PC-3 (cell line): ENCODE measurements around the gene UNC5C. TPM values are rescaled to one million over a fixed set of nuclear protein-coding genes. Genes with fewer than 3 reads are reported as not detected.

Experiments used
- ATAC-seq: fragments of 200-7000 bp; cut with Tn5 transposase; 2 replicates; pipeline ENCODE4 v1.9.1; 2020; ENCODE audit warnings: mild to moderate bottlenecking, moderate library complexity
- BruUV-seq: library from RNA; stranded (reverse); fragments of 400-500 nt; replicated peaks from 2 replicates; lab custom pipeline; 2021; lab: Mats Ljungman, UMichigan
- CTCF ChIA-PET: fragments of 300-600 bp; sonication (Branson Sonifier 250); formaldehyde crosslinking; loops from one replicate; lab custom pipeline; 2022; ENCODE audit warnings: antibody characterized with exemption; lab: Charles Lee
- POLR2A ChIA-PET: fragments of 300-600 bp; sonication (Branson Sonifier 250); formaldehyde crosslinking; loops from one replicate; lab custom pipeline; 2022; ENCODE audit warnings: antibody characterized with exemption; ENCODE audit not compliant: unreplicated experiment; lab: Charles Lee
- DNase-seq: peaks from one replicate; pipeline ENCODE4 v3.0.0-alpha.2; 2015
- H2AFZ ChIP-seq: fragments of 300-600 bp; sonication (generic); 2 replicates; pipeline ENCODE4 v1.6.0; 2016; ENCODE audit warnings: antibody characterized with exemption, low read length
- H3F3A ChIP-seq: fragments of 300-600 bp; sonication (generic); one replicate; pipeline ENCODE4 v1.6.0; 2017; ENCODE audit warnings: antibody characterized with exemption, low read length, control low read depth, mild to moderate bottlenecking; ENCODE audit not compliant: unreplicated experiment
- H3K27ac ChIP-seq: fragments of 300-600 bp; sonication (generic); 2 replicates; pipeline ENCODE4 v1.5.1; 2016; ENCODE audit warnings: mild to moderate bottlenecking, low read length
- H3K27me3 ChIP-seq: fragments of 300-600 bp; sonication (generic); 2 replicates; pipeline ENCODE4 v1.6.1; 2016; ENCODE audit warnings: low read length, mixed read lengths
- H3K36me3 ChIP-seq: fragments of 300-600 bp; sonication (generic); 2 replicates; pipeline ENCODE4 v1.6.1; 2016; ENCODE audit warnings: low read depth, mixed run types, low read length, mixed read lengths
- H3K4me1 ChIP-seq: fragments of 300-600 bp; sonication (generic); 2 replicates; pipeline ENCODE4 v1.5.1; 2016; ENCODE audit warnings: low read length; ENCODE audit not compliant: insufficient read depth
- H3K4me2 ChIP-seq: fragments of 300-600 bp; sonication (generic); 2 replicates; pipeline ENCODE4 v1.6.0; 2016; ENCODE audit warnings: low read length
- H3K4me3 ChIP-seq: fragments of 300-600 bp; sonication (generic); 2 replicates; pipeline ENCODE4 v1.5.1; 2016; ENCODE audit warnings: mild to moderate bottlenecking, low read length, mixed read lengths
- H3K79me2 ChIP-seq: fragments of 300-600 bp; sonication (generic); 2 replicates; pipeline ENCODE4 v1.6.1; 2017; ENCODE audit warnings: low read length, mixed read lengths
- H3K9ac ChIP-seq: fragments of 300-600 bp; sonication (generic); 2 replicates; pipeline ENCODE4 v1.6.0; 2016; ENCODE audit warnings: mild to moderate bottlenecking, low read length
- H3K9me2 ChIP-seq: fragments of 300-600 bp; sonication (generic); replicated peaks from 2 replicates; pipeline ENCODE4 v1.6.1; 2016; ENCODE audit warnings: mixed run types, low read length, mixed read lengths
- H3K9me3 ChIP-seq: fragments of 300-600 bp; sonication (generic); 2 replicates; pipeline ENCODE4 v1.6.1; 2016; ENCODE audit warnings: low read length, mixed read lengths
- H4K20me1 ChIP-seq: fragments of 300-600 bp; sonication (generic); 2 replicates; pipeline ENCODE4 v1.6.1; 2016; ENCODE audit warnings: low read length, mixed read lengths
- EZH2 ChIP-seq: fragments of 300-600 bp; sonication (generic); IDR thresholded peaks from one replicate; pipeline ENCODE4 v1.6.1; 2017; ENCODE audit warnings: antibody characterized with exemption, mild to moderate bottlenecking, low read length; ENCODE audit not compliant: unreplicated experiment
- EZH2phosphoT487 ChIP-seq: fragments of 300-600 bp; sonication (generic); IDR thresholded peaks from 2 replicates; pipeline ENCODE4 v1.6.1; 2018; ENCODE audit warnings: mild to moderate bottlenecking, antibody characterized with exemption, low read length, borderline replicate concordance
- intact Hi-C: fragments of 100-400 bp; cut with micrococcal nuclease; formaldehyde crosslinking; loops from 2 replicates; pipeline ENCODE4 v1.9.0; 2023
- total RNA-seq: library from RNA; depleted of rRNA; stranded (reverse); fragments of >200 nt; gene quantifications from 2 replicates; pipeline ENCODE4 v1.2.3, GENCODE V29; 2014
- TF ChIP-seq, protein P1 (sequence below): fragments of 300-600 bp; sonication (generic); conservative IDR thresholded peaks from 2 replicates; pipeline ENCODE4 v1.5.1; 2017; ENCODE audit warnings: antibody characterized with exemption, low read depth, mild to moderate bottlenecking, low read length

The UNC5C gene
- total RNA-seq, 1 experiment from 2014 or later, result not detected

- Histone ChIP-seq H3K79me2 (no peaks in the 10 kb centered on the region), H3K27ac (no peak overlapping the region), H3K36me3 (no peaks in the 10 kb centered on the region), H3K9me3 (no peaks in the 10 kb centered on the region), H4K20me1 (no peaks in the 10 kb centered on the region), H3F3A (no peaks in the 10 kb centered on the region), H3K4me1 (peaks cover 16% of the 10 kb centered on the region), H3K4me3 (no peak overlapping the region), H3K27me3 (no peaks in the 10 kb centered on the region), H2AFZ (no peak overlapping the region), H3K4me2 (0 out of 2 replicates have a peak overlapping the region, but pooled peaks have one; percentile 5), H3K9me2 (no peaks in the 10 kb centered on the region), H3K9ac (no peak overlapping the region)
- no TSS peak for BruUV-seq
- ATAC-seq, result peak; percentile 71
- intact Hi-C loops, result no loop called here
- ChIA-PET POLR2A (no interaction called here), CTCF (no interaction called here)
- no peak for TF ChIP-seq EZH2
- TF ChIP-seq, protein P1, sequence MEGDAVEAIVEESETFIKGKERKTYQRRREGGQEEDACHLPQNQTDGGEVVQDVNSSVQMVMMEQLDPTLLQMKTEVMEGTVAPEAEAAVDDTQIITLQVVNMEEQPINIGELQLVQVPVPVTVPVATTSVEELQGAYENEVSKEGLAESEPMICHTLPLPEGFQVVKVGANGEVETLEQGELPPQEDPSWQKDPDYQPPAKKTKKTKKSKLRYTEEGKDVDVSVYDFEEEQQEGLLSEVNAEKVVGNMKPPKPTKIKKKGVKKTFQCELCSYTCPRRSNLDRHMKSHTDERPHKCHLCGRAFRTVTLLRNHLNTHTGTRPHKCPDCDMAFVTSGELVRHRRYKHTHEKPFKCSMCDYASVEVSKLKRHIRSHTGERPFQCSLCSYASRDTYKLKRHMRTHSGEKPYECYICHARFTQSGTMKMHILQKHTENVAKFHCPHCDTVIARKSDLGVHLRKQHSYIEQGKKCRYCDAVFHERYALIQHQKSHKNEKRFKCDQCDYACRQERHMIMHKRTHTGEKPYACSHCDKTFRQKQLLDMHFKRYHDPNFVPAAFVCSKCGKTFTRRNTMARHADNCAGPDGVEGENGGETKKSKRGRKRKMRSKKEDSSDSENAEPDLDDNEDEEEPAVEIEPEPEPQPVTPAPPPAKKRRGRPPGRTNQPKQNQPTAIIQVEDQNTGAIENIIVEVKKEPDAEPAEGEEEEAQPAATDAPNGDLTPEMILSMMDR, result no peak
- TF ChIP-seq EZH2phosphoT487, result no peak
- DNase-seq, result peak; percentile 62
Observed at GRCh38 chr4:95409127-95409526, 139.6 kb downstream of the UNC5C start.

- no peaks in the 10 kb centered on the region for H3F3A ChIP-seq
- CTCF ChIA-PET, result no interaction called here
- H3K4me3 ChIP-seq, result no peak overlapping the region
- H4K20me1 ChIP-seq, result no peaks in the 10 kb centered on the region
- no peaks in the 10 kb centered on the region for H3K4me1 ChIP-seq
- H3K9me2 ChIP-seq, result no peaks in the 10 kb centered on the region
- H3K79me2 ChIP-seq, result no peaks in the 10 kb centered on the region
- POLR2A ChIA-PET, result no interaction called here
- no peak overlapping the region for H2AFZ ChIP-seq
- intact Hi-C loops, result no loop called here
- no peaks in the 10 kb centered on the region for H3K36me3 ChIP-seq
- H3K27me3 ChIP-seq, result no peaks in the 10 kb centered on the region
- ATAC-seq, result no peak
- H3K9ac ChIP-seq, result no peak overlapping the region
- no TSS peak for BruUV-seq
- TF ChIP-seq EZH2phosphoT487 (no peak), EZH2 (no peak)
- TF ChIP-seq, protein P1, result no peak
- no peak overlapping the region for H3K27ac ChIP-seq
- no peak for DNase-seq
- no peak overlapping the region for H3K4me2 ChIP-seq
- H3K9me3 ChIP-seq, result no peaks in the 10 kb centered on the region
Observed at GRCh38 chr4:95402299-95402698, 146.5 kb downstream of the UNC5C start.

- POLR2A ChIA-PET, result no interaction called here
- Histone ChIP-seq H3K36me3 (no peaks in the 10 kb centered on the region), H3K4me3 (no peak overlapping the region), H3K9me3 (no peaks in the 10 kb centered on the region), H4K20me1 (no peaks in the 10 kb centered on the region), H2AFZ (no peak overlapping the region), H3K27ac (no peak overlapping the region), H3K4me2 (no peak overlapping the region), H3K27me3 (no peaks in the 10 kb centered on the region), H3K9me2 (no peaks in the 10 kb centered on the region), H3K9ac (no peak overlapping the region), H3F3A (no peaks in the 10 kb centered on the region), H3K79me2 (no peaks in the 10 kb centered on the region), H3K4me1 (no peaks in the 10 kb centered on the region)
- TF ChIP-seq EZH2phosphoT487, result no peak
- intact Hi-C loops, result no loop called here
- CTCF ChIA-PET, result no interaction called here
- DNase-seq (no peak), ATAC-seq (no peak)
- no TSS peak for BruUV-seq
Observed at GRCh38 chr4:95398217-95398616, 150.6 kb downstream of the UNC5C start.
